Measurements from ENCODE around the gene BRIP1. TPM values are rescaled to one million over a fixed set of nuclear protein-coding genes. Genes with fewer than 3 reads are reported as not detected.
"Not testable (repeated sequence)": the region's sequence is repeated elsewhere in the genome, so short reads cannot be mapped to it uniquely, and the experiment has no call there.

Gene BRIP1
- total RNA-seq, 1 experiment from 2014 or later: 4.7 TPM

GRCh38 chr17:61822326-61823285 is 40.7 kb downstream of the BRIP1 start:
- TF ChIP-seq, protein P1, sequence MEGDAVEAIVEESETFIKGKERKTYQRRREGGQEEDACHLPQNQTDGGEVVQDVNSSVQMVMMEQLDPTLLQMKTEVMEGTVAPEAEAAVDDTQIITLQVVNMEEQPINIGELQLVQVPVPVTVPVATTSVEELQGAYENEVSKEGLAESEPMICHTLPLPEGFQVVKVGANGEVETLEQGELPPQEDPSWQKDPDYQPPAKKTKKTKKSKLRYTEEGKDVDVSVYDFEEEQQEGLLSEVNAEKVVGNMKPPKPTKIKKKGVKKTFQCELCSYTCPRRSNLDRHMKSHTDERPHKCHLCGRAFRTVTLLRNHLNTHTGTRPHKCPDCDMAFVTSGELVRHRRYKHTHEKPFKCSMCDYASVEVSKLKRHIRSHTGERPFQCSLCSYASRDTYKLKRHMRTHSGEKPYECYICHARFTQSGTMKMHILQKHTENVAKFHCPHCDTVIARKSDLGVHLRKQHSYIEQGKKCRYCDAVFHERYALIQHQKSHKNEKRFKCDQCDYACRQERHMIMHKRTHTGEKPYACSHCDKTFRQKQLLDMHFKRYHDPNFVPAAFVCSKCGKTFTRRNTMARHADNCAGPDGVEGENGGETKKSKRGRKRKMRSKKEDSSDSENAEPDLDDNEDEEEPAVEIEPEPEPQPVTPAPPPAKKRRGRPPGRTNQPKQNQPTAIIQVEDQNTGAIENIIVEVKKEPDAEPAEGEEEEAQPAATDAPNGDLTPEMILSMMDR (IDR thresholded peaks at IDR 0.05; ENCODE audit: unreplicated experiment): no peak
- DNase-seq (ENCODE audit: unreplicated experiment): no peak
- intact Hi-C loops (cut with micrococcal nuclease): no loop called here
- Mint-ChIP-seq H3K27ac (ENCODE audit: low read depth, unreplicated experiment) (no peak overlapping the region), H3K27me3 (ENCODE audit: insufficient read depth, unreplicated experiment) (no peaks in the 10 kb centered on the region), H3K9me3 (ENCODE audit: unreplicated experiment) (no peaks in the 10 kb centered on the region), H3K4me1 (ENCODE audit: insufficient read depth, unreplicated experiment) (peaks cover 5% of the 10 kb centered on the region), H3K36me3 (ENCODE audit: insufficient read depth, unreplicated experiment) (no peaks in the 10 kb centered on the region), H3K4me3 (ENCODE audit: unreplicated experiment) (no peak overlapping the region)
- POLR2A ChIA-PET: interaction anchor here (1.0 kb wide), 1 partner anchor 10 kb away, joined by 3 read pairs; no protein-coding TSS in a partner anchor
- CTCF ChIA-PET: interaction anchor here (0.9 kb wide), 1 partner anchor 14 kb away, joined by 5 read pairs; no protein-coding TSS in a partner anchor
- BruUV-seq (replicated peaks): no TSS peak

GRCh38 chr17:61821655-61822054 is 41.7 kb downstream of the BRIP1 start:
- POLR2A ChIA-PET: interaction anchor here (1.0 to 1.2 kb wide), 2 partner anchors 9 to 12 kb away, joined by 3 to 4 read pairs; no protein-coding TSS in a partner anchor
- H3K36me3 Mint-ChIP-seq (ENCODE audit: insufficient read depth, unreplicated experiment): no peaks in the 10 kb centered on the region

GRCh38 chr17:61819265-61819664 is 44.1 kb downstream of the BRIP1 start:
- H3K36me3 Mint-ChIP-seq (ENCODE audit: insufficient read depth, unreplicated experiment); H3K9me3 Mint-ChIP-seq (ENCODE audit: unreplicated experiment); H3K4me1 Mint-ChIP-seq (ENCODE audit: insufficient read depth, unreplicated experiment); CTCF ChIA-PET; POLR2A ChIA-PET; H3K27ac Mint-ChIP-seq (ENCODE audit: low read depth, unreplicated experiment); DNase-seq (ENCODE audit: unreplicated experiment); H3K27me3 Mint-ChIP-seq (ENCODE audit: insufficient read depth, unreplicated experiment); BruUV-seq (replicated peaks); intact Hi-C loops (cut with micrococcal nuclease); H3K4me3 Mint-ChIP-seq (ENCODE audit: unreplicated experiment): not testable (repeated sequence)

More at GRCh38 chr17:61821655-61822054, 41.7 kb downstream of the BRIP1 start:
- Mint-ChIP-seq H3K27me3 (ENCODE audit: insufficient read depth, unreplicated experiment) (no peaks in the 10 kb centered on the region), H3K4me3 (ENCODE audit: unreplicated experiment) (no peak overlapping the region), H3K4me1 (ENCODE audit: insufficient read depth, unreplicated experiment) (peaks cover 5% of the 10 kb centered on the region), H3K9me3 (ENCODE audit: unreplicated experiment) (no peaks in the 10 kb centered on the region), H3K27ac (ENCODE audit: low read depth, unreplicated experiment) (no peak overlapping the region)
- DNase-seq (ENCODE audit: unreplicated experiment): no peak
- BruUV-seq (replicated peaks): no TSS peak
- CTCF ChIA-PET: no interaction called here
- TF ChIP-seq, protein P1 (IDR thresholded peaks at IDR 0.05; ENCODE audit: unreplicated experiment): no peak
- intact Hi-C loops (cut with micrococcal nuclease): no loop called here

DNA sequence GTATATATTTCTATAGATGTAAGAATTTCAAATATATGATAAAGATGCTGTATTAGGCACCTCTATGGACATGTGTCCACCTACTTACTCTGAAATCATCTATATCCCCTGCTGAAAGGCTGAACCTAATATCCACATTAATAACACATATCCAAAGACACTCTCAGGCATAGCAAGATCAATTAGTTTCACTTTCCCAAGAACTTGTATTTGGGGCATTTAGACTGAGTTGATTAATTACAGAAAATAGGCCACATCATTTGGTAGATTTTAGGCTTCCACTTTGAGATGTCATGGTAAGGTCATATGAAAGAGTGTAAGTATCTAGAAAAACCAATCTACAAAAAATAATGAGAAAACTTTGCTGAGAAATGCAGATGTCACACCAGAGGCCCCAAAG is 45.1 kb downstream of the BRIP1 start:
- no peak overlapping the region for H3K27ac Mint-ChIP-seq (ENCODE audit: low read depth, unreplicated experiment)
- peaks cover 6% of the 10 kb centered on the region for H3K4me1 Mint-ChIP-seq (ENCODE audit: insufficient read depth, unreplicated experiment)
- H3K4me3 Mint-ChIP-seq (ENCODE audit: unreplicated experiment): no peak overlapping the region
- no peak for DNase-seq (ENCODE audit: unreplicated experiment)
- intact Hi-C loops (cut with micrococcal nuclease): no loop called here
- H3K36me3 Mint-ChIP-seq (ENCODE audit: insufficient read depth, unreplicated experiment): no peaks in the 10 kb centered on the region
- BruUV-seq (replicated peaks): no TSS peak
- no peaks in the 10 kb centered on the region for H3K9me3 Mint-ChIP-seq (ENCODE audit: unreplicated experiment)
- ChIA-PET CTCF (no interaction called here), POLR2A (no interaction called here)
- TF ChIP-seq, protein P1 (IDR thresholded peaks at IDR 0.05; ENCODE audit: unreplicated experiment): no peak
- H3K27me3 Mint-ChIP-seq (ENCODE audit: insufficient read depth, unreplicated experiment): no peaks in the 10 kb centered on the region
